Measurements from ENCODE around the gene GUK1. TPM values are rescaled to one million over a fixed set of nuclear protein-coding genes. Genes with fewer than 3 reads are reported as not detected.

GUK1 gene
- total RNA-seq, 1 donor from 2014 or later, result 299 TPM

Small RNA genes lying within 50 kb of the gene (microRNA-seq; reads per million reads assigned to microRNA genes)
- 2.4 reads per million for gene MIR3620 (ENCODE audit: borderline number of aligned reads, borderline replicate concordance)

Small RNA genes lying within 50 kb of the gene (small RNA-seq; reads per million reads assigned to genes)
- gene AL359510.1, result not detected

Other genes starting within 250 kb of the GUK1 start
- 2.9 TPM for gene WNT9A, start 192.3 kb upstream of the GUK1 start, total RNA-seq
- gene WNT3A, start 133.3 kb upstream of the GUK1 start, total RNA-seq, result not detected
- gene ARF1, start 57.6 kb upstream of the GUK1 start, total RNA-seq, result 295 TPM
- gene C1orf35, start 37.0 kb upstream of the GUK1 start, total RNA-seq, result 14.7 TPM
- gene MRPL55, start 31.0 kb upstream of the GUK1 start, total RNA-seq, result 73.7 TPM
- gene GJC2, start 9.7 kb downstream of the GUK1 start, total RNA-seq, result 4.4 TPM
- gene IBA57, start 25.5 kb downstream of the GUK1 start, total RNA-seq, result 3.4 TPM
- gene OBSCN, start 67.8 kb downstream of the GUK1 start, total RNA-seq, result 35.8 TPM

Measured in vagina (tissue), 2 donors.